IMR-90 (cell line): ENCODE results near the gene DNM2.

ENCODE experiments used
- ELK1 ChIP-seq: fragments of 150-350 bp; IDR thresholded peaks from 2 replicates; pipeline ENCODE4 v1.6.1; 2016; ENCODE audit warnings: low read depth, mild to moderate bottlenecking, low read length, moderate library complexity, borderline replicate concordance
- POLR2A ChIP-seq: IDR thresholded peaks from 2 replicates; pipeline ENCODE4 v1.6.1; 2012; ENCODE audit warnings: mild to moderate bottlenecking, low read depth, low read length

GRCh38 chr19:10854350-10855089, 136.6 kb downstream of the DNM2 start:
- TF ChIP-seq POLR2A, result no peak
- TF ChIP-seq ELK1, result no peak
